Measurements from ENCODE around the gene PRELP.
"Not testable (repeated sequence)": the region's sequence is repeated elsewhere in the genome, so short reads cannot be mapped to it uniquely, and the experiment has no call there.

Gene PRELP

GRCh38 chr1:203475012-203475981 lies at the start of gene PRELP:
TSS of gene PRELP (plus strand) at chr1:203475806. CDS start at chr1:203483185, 7,379 bp downstream.
- DNase-seq (ENCODE audit: low read depth in 2 of 2): no peak

DNA sequence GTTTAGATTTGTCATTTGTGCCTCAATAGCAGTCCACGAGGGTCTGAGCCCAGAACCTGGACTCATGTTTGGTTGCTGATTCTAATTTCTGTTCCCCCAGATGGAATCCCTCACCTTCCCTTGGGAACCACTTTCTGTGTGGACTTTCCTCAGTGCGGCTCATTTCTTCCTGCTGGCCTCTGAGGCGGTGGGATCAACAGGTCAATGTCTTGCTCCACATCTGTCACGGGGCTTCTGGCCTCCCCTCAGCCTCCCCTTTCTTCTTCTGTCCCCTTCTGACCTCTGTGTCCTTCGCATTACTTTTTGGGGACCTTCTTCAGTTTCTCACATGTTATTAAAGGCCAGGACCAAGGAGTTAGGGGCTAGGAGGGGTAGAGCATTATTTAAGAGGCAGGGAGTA lies 49.2 kb upstream of the PRELP start:
- DNase-seq (ENCODE audit: low read depth in 2 of 2): no peak

DNA sequence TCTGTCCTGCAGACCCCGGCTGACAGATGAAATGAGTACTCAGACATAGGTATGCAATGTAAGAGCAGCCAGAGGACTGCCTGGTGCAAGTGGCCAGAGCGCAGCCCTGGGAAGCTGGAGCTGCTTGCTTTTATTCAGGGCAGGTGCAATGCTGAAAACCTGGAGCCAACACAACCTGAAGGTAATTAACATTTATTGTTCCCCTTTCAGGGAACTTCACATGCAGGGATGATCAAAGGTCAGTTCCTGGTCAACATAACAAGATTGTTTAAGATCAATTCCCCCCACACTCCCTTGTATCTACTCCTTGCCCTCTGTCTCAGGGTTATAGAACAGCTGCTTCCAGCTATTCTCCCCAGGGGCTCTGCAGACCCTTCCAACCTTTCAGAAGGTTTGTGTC lies 48.7 kb upstream of the PRELP start:
- DNase-seq (ENCODE audit: low read depth in 2 of 2): no peak

- DNase-seq (ENCODE audit: low read depth in 2 of 2): no peak
Observed at GRCh38 chr1:203427451-203427850, 48.2 kb upstream of the PRELP start.

GRCh38 chr1:203428981-203429599 lies 46.5 kb upstream of the PRELP start:
- DNase-seq (ENCODE audit: low read depth in 2 of 2): no peak

DNA sequence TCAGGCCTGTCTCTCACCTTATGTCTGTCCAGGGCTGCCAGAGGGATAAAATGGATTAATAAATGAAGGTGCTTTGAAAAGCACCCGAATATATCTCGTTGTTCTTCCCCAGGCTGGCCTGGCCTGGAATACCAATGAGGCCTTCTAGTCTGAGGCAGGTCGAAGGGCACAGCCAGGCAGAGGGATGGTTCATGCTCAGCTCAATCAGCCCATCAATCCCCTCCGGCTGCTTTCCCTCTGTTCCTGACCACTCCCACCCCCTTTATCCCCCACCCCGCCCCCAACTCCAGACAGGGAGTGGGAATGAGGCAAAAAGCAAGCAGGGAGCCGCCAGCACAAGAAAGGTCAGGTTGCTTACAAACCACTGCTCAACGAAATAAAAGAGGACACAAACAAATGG lies 40.0 kb upstream of the PRELP start:
- DNase-seq (ENCODE audit: low read depth in 2 of 2): no peak

DNA sequence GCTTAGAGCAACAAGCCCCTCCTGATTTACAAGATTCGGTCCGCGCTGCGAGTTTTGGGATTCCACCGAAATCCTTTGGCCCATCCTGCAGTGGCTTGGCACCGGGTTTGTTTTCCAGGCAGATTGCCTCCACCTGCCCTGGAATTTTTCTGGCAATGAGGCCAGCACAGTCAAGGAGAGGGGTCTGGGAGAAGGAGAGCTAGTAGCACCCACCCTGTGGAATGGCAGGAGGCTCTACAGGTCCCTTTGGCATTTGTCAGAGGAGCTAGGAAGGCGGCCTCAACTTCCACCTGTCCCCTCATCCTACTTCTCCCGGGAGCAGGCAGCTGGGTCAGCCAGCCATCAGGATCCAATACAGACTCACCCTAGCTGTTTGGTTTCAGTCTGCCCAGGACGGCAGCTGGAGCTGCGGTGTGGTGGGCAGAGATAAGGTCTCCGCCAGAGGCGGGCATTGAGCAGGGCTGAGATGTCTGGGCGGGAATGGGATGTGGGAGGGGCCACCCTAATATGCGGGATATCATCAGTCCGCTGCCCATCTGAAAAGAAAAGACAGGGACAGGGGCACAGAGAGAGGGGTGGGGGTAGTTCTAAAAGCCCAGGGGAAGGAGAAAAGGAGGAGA lies 37.8 kb upstream of the PRELP start:
- DNase-seq (ENCODE audit: low read depth in 2 of 2): no peak

GRCh38 chr1:203439131-203439730 lies 36.4 kb upstream of the PRELP start:
- DNase-seq (ENCODE audit: low read depth in 2 of 2): no peak

- no peak for DNase-seq (ENCODE audit: low read depth in 2 of 2)
Observed at GRCh38 chr1:203440771-203441170, 34.8 kb upstream of the PRELP start.

DNA sequence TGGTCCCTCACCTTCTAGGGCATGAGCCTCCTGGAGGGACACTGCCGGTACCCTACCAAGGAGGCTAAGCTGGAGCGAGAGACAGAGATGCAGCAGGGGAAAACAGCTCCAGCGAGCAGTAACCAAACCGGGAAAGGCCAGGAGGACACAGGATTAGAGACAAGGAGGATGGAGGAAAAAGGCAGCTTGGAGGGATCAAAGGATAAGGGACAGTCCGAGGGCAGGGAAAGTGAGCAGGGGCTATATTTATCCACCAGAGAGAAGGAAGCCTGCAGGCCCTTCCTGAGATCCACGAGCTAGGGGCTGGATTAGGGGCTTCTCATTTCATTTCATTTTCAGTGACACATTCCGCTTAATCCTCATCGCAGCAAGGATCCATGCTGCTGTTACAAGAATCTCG lies 33.8 kb upstream of the PRELP start:
- DNase-seq (ENCODE audit: low read depth in 2 of 2): no peak

GRCh38 chr1:203442821-203443220 lies 32.8 kb upstream of the PRELP start:
- DNase-seq (ENCODE audit: low read depth in 2 of 2): no peak

GRCh38 chr1:203443296-203443695 lies 32.3 kb upstream of the PRELP start:
- no peak for DNase-seq (ENCODE audit: low read depth in 2 of 2)

DNA sequence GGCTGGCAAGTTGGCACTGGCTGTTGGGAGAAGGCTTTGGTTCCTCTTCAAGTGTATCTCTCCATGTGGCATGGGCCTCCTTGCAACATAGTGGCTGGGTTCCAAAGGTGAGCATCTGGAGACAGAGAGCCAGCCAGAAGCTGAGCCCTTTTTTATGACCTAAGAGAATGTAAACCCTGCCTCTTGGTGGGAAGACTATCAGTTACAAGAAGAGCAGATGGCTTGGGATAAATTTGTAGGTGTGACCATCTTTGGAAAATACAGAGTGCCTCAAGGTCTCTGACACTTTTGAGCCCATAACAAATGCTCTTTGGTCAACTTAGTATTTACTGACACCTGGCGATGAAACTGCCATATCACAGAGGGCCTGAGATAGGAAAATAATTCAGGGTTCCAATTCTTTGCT lies 31.4 kb upstream of the PRELP start:
- no peak for DNase-seq (ENCODE audit: low read depth in 2 of 2)

DNA sequence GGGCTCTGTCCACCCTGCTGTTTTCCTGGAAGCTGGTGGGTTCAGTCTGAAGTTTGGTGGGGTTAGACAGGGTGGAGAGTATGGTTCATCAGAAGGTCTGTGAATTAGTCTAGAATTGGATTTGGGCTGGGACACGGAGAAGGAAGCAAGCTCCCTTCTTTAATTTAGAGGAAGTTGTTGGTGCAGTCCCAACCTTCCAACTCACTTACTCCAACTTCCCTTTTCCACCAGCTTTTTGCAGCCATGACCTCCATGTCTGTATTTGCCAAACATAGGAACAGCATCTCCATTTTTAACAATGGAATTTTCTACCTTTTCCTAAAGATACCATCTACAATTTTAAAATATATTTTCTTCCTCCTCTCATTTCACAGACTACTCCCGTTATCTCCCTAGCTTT lies 28.5 kb upstream of the PRELP start:
- no peak for DNase-seq (ENCODE audit: low read depth in 2 of 2)

GRCh38 chr1:203447598-203447997 lies 28.0 kb upstream of the PRELP start:
- not testable (repeated sequence) for DNase-seq (ENCODE audit: low read depth in 2 of 2)

DNA sequence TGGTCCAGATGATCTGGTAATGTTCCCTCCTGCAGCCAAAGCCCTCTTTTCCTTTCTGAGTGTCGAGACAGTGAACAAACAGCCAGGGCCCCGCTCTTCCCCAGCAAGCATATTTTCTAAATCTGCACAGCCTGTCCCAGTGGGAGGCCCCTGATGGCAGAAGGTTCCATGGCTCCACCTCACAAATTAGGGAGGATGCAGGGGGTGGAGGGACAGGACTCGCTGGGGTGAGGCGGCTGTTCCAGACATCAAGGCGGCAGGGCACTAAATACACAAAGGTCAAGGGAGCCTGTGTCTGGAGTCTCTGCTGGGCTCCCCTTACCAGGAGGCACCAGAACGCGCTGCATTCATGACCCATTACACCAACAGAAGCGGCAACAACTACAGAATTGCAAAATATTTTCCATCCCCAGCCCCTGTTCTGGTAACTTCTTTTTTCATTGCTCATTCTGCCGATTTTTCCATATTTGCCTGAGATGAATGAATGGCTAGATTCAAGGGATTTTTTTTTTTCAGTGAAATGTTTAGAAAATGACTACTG lies 27.0 kb upstream of the PRELP start:
- no peak for DNase-seq (ENCODE audit: low read depth in 2 of 2)

DNA sequence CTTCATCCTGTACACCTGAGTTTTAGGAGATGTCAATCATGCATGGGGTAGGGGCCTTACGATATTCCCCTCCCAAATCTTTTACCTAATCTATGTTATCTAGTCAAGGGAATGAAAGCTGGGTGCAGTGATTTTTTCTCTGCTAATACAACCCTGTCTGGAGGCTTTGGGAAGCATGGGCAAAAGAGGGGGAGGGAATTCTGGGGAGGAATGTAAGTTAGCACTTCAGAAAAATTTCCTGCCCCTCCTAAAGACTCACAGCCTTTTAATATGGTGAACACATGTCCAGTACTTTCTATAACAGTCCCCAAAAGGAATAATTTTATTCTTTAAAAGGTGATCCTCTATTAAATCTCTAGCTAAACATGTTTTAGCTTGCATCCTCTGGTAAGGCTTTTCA lies 25.6 kb upstream of the PRELP start:
- DNase-seq (ENCODE audit: low read depth in 2 of 2): no peak

GRCh38 chr1:203450479-203451149 lies 25.0 kb upstream of the PRELP start:
- no peak for DNase-seq (ENCODE audit: low read depth in 2 of 2)

DNA sequence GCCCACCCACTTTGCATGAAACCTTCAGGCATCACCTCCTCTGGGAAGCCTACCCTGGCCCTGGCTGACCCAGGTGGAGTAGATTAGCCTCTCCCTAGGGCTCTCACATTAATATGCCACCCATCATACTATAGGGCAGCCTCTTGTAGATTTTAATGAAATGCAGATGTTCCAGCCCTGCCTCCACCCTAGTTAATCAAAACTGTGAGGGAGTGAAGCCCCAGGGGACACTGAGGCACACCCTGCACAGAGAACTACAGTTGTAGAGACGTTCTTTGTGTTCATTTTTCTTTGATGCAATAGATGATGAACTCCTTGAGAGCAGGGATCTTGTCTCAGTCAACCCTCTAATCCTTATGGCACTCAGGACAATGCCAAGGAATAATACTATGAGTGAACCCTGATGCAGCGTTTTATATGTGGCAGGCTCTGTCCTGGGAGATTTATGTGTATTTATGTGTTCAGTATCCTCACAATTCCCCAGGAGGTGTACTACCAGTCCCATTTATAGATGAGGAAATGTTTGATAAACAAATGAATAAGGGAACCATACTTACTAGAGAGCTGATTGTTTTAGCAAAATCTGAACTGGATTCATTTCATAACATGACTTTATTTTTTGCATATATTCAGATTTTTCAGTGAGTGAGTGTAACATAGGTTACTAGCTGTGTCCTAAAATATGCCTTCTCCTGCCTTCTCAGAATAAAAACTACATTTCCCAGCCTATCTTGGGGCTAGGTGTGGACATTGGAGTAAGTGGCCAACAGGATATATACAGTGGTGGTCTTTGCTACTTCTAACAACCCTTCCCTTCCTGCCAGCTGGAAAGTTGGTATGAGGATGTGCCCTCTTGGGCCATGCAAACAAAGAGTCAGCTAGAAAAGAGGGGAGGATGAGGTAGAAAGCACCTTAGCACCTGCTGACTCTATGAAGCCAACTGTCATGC lies 23.5 kb upstream of the PRELP start:
- no peak for DNase-seq (ENCODE audit: low read depth in 2 of 2)

DNA sequence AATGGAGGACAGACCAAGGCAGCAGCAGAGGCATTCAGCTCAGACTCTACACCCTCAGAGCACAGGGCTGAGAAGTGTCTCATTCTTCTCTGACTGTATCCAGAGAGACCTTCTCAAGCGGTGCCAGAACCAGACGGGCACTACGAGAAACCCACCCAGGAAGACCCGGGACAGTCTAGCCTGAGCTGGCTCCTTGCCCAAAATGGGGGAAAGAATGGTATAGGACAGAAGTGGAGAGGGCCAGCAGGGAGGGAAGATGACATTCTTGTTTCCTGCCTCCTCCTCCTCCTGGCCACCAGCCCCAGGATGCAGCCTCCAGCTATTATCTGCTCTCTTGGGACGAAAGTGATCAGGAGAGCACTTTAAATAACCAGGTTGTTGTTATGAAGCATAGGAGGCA lies 22.6 kb upstream of the PRELP start:
- no peak for DNase-seq (ENCODE audit: low read depth in 2 of 2)

All from stimulated activated CD4-positive, alpha-beta T cell treated with anti-CD3 and anti-CD28 coated beads, Interleukin-12 subunit alpha, Interleukin-12 subunit beta, amount 100 ng/mL, for 24 hours (primary cell).